ENCODE results near the gene GGT6.
"Not testable (repeated sequence)": the region's sequence is repeated elsewhere in the genome, so short reads cannot be mapped to it uniquely, and the experiment has no call there.

The GGT6 gene

GRCh38 chr17:4591529-4591928 is 31.2 kb upstream of the GGT6 start:
- no peak for DNase-seq (ENCODE audit: low read depth)

- no peak for DNase-seq (ENCODE audit: low read depth)
Measured at GRCh38 chr17:4590981-4591453, 30.6 kb upstream of the GGT6 start.

- not testable (repeated sequence) for DNase-seq (ENCODE audit: low read depth)
Measured at GRCh38 chr17:4590042-4590441, 29.7 kb upstream of the GGT6 start.

GRCh38 chr17:4588898-4589625 is 28.7 kb upstream of the GGT6 start:
- no peak for DNase-seq (ENCODE audit: low read depth)

- DNase-seq (ENCODE audit: low read depth) = no peak
Measured at GRCh38 chr17:4588391-4588790, 28.0 kb upstream of the GGT6 start.

- no peak for DNase-seq (ENCODE audit: low read depth)
Measured at GRCh38 chr17:4587803-4588202, 27.4 kb upstream of the GGT6 start.

- no peak for DNase-seq (ENCODE audit: low read depth)
Measured at GRCh38 chr17:4587195-4587594, 26.8 kb upstream of the GGT6 start.

- no peak for DNase-seq (ENCODE audit: low read depth)
Measured at GRCh38 chr17:4586043-4586442, 25.7 kb upstream of the GGT6 start.

- DNase-seq (ENCODE audit: low read depth) = no peak
Measured at GRCh38 chr17:4585638-4585994, 25.2 kb upstream of the GGT6 start.

GRCh38 chr17:4584917-4585637 is 24.7 kb upstream of the GGT6 start:
- DNase-seq (ENCODE audit: low read depth) = no peak

- no peak for DNase-seq (ENCODE audit: low read depth)
Measured at GRCh38 chr17:4584101-4584916, 23.9 kb upstream of the GGT6 start, which contains the start of gene SMTNL2. SMTNL2 (plus strand) TSS chr17:4584529; CDS start chr17:4584606, 77 bp downstream.

GRCh38 chr17:4583782-4584100 is 23.4 kb upstream of the GGT6 start:
- DNase-seq (ENCODE audit: low read depth) = no peak

GRCh38 chr17:4583206-4583605 is 22.8 kb upstream of the GGT6 start:
- no peak for DNase-seq (ENCODE audit: low read depth)

GRCh38 chr17:4582691-4583090 is 22.3 kb upstream of the GGT6 start:
- no peak for DNase-seq (ENCODE audit: low read depth)

- DNase-seq (ENCODE audit: low read depth) = no peak
Measured at GRCh38 chr17:4582101-4582501, 21.7 kb upstream of the GGT6 start.

- DNase-seq (ENCODE audit: low read depth) = no peak
Measured at GRCh38 chr17:4580291-4580690, 19.9 kb upstream of the GGT6 start.

GRCh38 chr17:4579678-4580077 is 19.3 kb upstream of the GGT6 start:
- no peak for DNase-seq (ENCODE audit: low read depth)

GRCh38 chr17:4578349-4578748 is 18.0 kb upstream of the GGT6 start:
- DNase-seq (ENCODE audit: low read depth) = not testable (repeated sequence)

- no peak for DNase-seq (ENCODE audit: low read depth)
Measured at GRCh38 chr17:4577386-4577993, 17.1 kb upstream of the GGT6 start.

- DNase-seq (ENCODE audit: low read depth) = no peak
Measured at GRCh38 chr17:4576729-4577322, 16.4 kb upstream of the GGT6 start.

GRCh38 chr17:4576161-4576558 is 15.8 kb upstream of the GGT6 start:
- DNase-seq (ENCODE audit: low read depth) = no peak

GRCh38 chr17:4574448-4575045 is 14.2 kb upstream of the GGT6 start:
- no peak for DNase-seq (ENCODE audit: low read depth)

Data from HS-27A (cell line).